HG02763 (cell line): ENCODE results near the gene RERE.

Experiments
- ATAC-seq: cut with Tn5 transposase; IDR thresholded peaks from one replicate; pipeline ENCODE4 v1.9.1; 2021; ENCODE audit warnings: mild to moderate bottlenecking, moderate library complexity; ENCODE audit not compliant: unreplicated experiment

RERE gene

DNA sequence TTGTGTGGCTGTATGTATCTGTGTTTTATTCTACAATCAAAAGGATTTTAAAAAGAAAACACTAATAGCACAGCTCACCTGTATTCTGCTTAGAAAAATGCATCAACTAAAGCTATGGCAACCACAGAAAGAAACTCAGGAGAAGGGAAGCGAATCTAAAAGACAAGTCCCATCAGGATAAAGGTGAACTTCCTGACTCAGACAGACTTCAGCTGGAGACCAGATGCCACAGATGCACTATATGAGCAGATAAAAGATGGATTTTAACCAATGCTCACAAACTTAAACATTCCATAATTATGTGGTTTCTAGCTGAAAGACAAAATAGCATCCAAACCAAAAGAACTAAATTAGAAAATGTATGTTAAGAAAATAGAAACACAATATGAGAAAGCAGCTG is 231.0 kb downstream of the RERE start:
- no peak for ATAC-seq

DNA sequence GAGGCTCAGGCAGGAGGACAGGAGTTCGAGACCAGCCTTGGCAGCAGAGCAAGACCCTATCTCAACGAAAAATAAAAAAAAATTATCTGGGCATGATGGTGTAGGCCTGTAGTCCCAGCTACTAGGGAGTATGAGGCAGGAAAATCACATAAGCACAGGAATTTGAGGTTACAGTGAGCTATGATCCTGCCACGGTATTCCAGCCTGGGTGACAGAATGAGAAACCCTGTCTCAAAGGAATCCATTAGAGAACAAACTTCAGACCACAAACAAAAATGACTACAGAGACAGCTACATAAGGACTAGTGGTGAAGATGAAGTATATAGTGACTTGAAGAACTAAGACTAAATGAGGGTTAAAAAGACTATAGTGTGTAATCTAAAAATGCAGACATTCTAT is 233.1 kb downstream of the RERE start:
- no peak for ATAC-seq

DNA sequence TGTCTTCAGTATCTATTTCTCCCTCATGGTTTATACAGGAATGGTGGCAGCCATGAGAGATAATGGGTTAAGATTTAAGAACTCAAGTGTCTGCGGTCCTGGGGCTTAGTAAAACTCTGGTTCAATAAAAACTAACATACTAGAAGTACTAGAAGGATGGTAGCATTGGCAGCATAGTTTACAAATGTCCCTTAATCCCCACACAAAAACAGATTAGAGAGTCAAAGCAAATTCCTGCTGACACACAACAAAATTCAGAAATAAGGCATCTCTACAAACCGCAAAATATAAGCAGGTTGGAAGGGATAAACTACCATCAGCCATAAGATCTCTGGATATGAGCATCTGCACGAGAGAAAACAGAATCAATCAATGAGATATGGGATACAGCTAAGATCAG is 234.4 kb downstream of the RERE start:
- ATAC-seq, result no peak

DNA sequence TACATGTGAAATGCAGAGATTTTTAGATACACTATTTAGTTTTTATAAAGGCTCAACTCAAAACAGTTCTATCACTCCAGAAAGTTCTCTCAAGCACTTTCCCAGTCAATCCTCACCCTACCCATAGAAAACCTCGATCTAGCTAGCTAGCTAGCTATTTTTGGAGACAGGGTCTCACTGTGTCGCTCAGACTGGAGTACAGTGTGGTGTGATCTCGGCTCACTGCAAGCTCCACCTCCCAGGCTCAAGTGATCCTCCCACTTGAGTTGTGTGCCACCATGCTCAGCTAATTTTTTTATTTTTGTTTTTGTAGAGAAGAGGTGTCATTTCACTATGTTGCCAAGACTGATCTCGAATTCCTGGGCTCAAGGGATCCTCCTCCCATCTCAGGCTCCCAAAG is 236.9 kb downstream of the RERE start:
- no peak for ATAC-seq

DNA sequence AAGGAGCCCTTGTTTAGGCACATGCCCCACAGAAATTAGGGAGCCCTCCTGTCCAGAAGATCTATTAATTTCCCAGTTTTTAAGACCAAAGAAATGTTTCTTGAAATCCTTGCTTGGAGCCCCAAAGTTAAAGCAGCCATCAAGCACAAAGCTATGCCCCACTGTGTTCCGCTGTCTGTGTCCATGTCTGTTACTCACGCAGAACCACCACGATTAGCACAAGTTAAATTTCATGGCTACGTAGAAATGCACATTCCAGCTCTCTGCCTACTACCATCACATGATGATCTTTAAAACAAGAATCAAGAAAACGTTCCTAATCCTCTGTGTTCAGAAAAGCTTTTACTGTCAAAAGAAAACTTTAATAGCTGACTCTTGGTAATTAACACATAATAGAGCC is 238.5 kb downstream of the RERE start:
- no peak for ATAC-seq

DNA sequence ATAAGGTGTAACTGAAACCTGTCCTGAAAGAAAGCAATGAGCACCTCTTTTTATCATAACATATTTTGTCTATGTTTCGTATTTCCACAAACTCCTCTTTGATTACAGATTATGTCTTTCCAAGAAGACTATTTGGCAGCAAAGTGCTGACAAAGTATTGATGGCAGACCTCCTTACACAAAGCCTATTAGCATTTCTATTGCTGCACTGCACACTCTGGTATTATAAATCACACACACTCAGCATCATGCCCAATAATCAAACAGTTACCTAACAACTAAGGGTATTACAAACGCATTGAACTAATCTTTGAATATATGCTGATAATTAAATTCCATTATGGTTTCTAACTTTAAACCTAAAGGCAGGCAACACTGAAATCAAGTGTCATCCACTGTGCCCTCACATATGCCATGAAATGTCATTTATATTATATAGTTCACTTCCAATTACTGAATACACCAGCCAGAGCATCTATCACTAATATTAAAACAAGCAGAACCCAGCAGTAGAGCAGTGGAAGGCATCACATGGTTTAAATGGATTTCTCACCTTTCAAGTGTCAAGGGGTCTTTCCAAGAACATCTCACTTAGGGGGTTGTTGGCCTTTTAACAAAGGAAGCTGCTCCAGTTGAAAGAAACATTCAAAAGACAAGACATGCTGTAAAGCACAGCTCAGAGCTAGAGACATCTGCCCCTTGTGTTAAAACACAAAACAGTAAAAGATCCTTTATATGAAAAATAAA is 239.1 kb downstream of the RERE start:
- ATAC-seq, result no peak

DNA sequence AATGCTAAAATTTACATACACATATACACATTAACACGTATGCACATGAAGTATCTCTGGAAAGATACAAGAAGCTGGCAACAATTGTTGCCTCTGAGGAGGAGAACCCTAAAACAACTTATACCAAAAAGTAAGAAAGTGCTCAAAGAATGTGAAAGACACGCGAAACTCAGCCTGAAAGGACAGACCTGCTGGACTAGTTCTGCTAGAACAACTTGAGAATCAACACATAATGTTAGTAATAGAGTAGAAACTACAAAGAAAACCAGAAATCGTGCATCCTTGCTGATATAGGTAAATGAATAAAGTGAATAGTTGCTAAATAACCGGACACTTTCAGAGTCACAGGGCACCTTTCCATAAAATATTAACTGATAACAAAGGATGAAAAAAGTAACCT is 242.5 kb downstream of the RERE start:
- ATAC-seq, result no peak

DNA sequence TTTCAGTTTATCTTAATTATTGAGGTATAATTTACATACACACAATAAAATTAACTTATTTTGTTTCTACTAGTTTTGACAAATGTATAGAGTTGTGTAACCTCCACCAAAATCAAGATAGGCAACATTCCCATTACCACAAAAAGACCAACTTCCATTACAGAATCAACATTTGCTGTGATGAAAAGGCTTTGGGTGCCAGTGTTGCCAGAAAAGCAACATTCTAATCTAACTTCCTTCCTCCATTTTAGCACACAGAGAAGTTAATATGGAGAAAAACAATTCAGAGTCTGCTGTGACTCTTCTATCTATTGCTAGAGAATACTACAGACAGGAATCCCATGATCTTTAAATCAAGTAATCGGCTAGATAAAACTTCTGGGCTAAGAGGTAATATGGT is 245.3 kb downstream of the RERE start:
- no peak for ATAC-seq

DNA sequence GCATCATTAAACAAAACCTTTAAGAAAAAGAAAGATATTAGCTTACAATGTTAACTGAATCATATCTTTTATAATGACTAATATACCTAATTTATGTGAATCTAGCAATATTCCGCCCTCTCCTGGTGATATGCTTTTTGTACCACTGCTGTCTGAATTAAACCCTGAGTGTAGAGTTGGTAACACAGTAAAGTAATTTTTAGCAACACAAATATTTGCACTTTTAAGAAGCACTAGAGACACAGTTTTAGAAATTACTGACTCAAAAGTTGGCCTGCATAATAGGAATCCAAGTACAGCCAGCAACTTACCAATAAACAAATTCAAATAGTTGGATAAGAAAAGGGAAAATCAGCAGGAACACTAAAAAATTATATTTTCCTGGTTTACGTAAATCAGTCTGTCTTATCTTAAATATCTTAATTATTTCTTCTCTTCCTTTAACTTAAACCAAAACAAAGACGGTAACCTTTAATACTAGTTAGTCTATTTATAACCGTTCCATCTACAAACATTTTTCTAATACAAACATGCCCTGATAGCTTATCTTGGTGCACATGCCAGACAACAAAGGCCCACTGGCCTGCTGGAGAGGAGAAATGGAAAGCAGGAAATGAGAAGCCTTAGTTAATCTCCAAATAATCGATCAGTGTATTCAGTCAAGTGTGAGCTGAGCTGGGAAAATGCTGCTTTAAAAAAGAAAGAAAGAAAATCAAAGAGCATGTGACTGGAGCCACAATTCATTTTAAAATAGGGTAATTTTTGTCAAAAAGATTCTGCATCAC is 246.0 kb downstream of the RERE start:
- ATAC-seq, result no peak

DNA sequence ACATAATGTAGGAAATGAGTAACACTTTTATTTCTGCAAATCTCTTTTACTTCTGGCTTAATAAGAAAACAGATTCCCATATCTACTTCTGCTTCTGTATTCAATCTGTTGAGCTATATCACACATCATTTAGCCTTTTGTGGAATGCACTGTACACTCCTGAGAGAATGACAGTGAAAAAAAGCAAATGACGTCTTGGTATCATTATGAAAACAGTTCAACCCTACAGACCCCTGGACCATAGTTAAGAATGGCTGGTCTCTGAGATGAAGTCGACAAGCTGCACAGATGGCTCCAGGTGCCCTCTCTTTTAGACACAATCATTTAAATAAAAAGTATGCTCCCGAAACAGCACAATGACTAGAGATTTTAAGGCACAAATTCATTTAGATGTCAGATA is 247.0 kb downstream of the RERE start:
- ATAC-seq, result no peak

DNA sequence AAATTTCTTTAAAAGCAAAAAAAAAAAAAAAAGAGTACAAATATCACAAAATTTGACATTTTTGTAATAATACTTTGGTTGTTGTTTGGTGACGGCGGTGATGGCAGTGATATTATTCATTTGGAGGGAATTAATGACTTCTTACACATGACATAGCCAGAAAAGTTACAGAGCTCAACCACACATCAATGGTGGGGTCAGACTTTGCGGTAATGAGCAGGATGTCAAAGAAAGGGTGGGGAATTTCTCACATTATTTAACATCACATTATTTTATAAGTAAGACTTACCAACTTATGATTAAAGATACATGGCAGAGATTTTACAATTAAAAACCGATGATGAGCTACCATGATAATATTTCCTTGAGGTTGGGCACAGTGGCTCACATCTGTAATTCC is 248.2 kb downstream of the RERE start:
- ATAC-seq, result no peak

DNA sequence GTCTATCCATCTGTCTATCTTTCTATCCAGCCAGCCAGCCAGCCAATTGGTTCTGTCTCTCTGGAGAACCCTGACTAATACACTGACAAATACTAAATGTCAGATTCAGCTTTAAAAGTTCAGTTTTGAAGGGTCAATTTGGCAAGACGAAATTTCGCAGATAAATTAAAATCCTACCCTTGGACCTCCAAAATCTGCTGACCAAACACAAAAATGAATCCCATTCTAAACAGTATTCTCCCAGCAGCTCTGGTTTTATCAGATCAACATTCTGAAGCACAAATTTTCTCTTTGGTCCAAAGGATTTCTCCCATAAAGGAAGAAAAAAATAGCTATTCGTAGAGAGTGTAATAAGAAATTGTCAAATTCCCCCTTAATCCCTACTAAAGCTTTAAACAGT is 248.6 kb downstream of the RERE start:
- no peak for ATAC-seq

DNA sequence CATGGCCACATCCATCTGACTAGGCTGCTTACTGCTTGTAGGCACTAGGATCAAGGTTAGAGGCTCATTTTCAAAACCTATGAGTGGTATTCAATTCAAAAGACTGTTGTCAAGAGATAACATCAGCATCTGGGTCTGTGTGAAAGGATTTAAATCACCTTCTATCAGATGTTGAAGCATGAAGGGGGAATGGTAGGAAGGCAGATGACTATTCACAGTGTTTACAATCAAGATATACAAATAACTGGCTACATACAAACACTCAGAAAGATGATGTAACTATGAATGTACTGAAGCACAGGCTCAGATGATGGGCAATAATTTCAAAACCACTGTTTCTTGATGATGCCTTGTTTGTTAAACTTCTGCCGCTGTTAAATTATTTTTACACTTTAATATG is 250.3 kb downstream of the RERE start:
- no peak for ATAC-seq

DNA sequence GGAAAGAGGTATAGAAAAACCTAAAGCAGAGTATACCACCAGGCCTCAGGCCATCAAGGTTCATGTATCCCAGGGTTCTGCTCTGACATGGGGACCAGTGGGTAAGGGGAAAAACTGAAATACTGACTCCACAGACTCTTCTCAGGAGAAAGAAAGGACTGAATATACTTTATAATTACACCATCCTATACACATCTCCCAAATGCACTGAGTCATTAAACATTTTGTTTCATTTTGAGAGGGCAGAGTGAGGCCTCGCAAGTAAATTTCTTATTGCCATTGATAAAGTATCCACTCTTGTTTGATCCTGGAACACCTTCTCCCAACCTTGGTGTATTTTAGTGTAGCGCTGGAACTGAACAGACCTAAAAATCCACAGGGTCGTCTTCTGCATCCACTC is 251.6 kb downstream of the RERE start:
- ATAC-seq, result no peak

DNA sequence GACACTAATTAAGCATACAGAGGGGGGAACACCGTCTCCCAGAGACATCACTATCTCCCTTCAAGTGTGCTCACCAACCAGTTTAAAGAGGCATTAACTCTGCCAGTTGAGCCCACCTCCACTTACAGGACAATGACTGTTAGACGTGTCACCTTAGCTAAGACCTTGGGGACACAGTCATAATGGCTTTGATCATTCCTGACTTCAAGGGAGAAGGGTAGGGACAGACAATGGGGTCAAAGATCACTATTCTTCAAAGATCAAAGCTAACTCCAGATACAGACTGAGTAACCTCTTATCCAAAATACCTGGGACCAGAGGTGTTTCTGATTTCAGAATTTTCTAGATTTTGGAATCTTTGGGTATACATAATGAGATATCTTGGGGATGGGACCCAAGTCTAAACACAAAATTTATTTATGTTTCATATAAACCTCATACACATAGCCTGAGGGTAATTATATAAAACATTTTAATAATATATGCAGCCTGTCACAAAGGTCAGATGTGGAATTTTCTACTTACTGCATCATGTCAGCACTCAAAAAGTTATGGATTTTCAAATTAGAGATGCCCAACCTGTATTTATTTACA is 253.4 kb downstream of the RERE start:
- no peak for ATAC-seq

DNA sequence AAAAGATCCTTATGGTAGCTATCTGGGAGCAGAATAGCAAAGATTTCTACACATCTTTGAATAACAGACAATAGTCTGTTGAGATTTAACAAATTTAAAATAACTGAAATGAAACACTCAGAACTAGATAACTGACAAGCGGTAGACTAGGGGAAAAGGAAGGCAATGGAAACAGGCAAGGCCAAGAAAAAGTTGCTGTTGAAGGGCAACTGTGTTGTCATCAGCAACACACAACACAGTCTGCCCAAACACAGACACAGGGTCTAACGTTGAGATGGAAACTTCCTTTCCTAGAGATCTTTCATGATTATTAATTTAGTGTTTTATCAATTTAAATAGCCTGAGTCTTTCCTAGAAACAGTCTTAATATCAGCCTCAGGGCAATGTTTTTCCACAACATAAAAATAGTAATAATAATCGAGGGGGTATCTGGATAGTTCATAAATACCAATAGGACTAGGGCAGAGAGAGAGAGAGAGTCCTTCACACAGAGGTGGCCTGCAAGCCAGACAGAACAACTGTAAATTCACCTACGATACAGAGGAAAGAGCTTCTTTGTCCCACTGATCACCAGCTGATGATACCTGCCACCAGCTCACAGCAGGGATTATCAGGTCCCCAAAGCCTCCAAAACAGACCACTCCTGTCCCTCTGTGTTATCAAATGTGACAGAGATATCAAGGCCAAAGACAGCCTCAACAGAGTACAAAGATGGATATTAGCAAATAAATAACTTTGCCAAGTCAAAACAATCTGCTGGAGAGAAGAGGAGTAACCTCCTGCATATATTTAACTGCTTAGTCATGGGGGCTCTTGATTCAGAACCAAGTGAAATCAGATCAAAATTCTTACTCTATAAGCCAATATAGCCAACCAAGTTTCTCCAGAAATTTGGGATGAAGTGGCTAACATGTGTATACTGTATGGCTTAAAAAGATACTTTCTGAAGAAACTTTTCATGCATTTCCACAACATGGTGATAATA is 254.3 kb downstream of the RERE start:
- no peak for ATAC-seq

DNA sequence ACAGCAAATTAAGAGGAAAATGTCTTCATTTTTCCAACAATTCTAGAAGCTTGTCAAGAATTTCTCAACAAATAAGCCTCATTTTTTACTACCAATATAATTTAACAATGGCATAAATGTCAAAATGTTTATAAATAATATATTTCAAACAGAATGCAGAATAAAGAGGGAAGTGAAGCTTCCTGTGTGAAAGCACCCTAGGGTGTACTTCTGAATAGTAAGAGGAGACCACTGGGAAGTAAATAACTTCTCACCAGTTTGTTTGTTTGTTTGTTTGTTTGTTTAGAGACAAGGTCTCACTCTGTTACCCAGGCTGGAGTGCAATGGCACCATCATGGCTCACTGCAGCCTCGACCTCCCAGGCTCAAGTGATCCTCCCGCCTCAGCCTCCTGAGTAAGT is 255.2 kb downstream of the RERE start:
- ATAC-seq, result no peak

DNA sequence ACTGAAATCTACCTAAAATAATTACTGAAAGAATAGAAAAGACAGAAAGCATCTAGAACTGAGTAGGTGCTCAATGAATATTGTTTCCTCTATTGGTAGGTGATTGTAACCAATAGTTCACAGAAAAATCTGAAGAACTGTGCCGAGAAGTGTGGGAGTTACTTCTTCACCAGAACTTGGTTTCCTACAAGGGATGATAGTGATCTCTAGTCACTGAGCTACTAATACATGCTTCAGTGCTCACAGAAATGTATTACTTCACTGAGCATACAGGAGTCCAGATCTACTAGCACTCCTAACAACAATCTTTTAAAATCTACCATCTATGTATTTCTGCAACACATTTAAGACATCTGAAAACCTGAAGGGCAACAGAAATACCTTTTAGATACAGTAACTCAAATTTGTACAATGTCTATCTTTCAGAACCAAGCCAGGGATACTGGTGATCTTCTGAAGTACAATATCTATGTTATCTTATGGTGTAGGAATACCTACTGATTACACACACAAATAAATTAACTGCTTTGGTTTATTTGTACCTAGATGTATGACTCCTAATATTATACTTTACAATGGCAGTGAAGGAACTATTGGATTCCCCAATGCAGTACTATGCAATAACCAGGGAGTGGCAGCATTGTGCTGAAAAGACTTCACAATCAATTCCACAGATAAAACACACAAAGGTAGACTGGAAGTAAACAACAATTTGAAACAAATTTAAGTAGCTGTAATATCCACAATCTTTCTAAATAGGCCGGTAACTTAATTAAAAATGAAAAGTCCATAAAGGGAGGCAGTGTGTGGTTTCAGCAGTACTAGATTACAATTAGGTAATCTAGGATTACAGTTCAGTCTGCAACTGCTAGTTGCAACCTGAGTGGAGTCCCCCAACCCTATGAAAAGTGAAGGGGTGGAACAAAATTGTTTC is 256.6 kb downstream of the RERE start:
- no peak for ATAC-seq

DNA sequence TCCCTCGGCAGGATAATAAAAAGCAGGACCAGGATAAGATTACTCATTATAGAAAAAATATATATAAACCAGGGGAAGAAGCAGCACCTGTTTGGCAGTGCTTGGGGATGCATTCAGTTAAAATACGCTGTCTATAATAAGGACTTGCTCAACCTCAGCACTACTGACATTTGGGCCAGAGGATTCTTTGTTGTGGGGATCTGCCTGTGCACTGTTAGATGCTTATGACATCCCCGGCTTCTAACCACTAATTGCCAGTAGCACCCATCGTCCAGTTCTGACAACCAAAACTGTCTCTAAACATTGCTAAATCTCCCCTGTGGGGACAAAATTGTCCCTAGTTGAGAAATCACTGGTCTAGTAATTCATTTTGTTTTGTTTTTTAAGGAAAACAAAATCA is 257.4 kb downstream of the RERE start:
- no peak for ATAC-seq

DNA sequence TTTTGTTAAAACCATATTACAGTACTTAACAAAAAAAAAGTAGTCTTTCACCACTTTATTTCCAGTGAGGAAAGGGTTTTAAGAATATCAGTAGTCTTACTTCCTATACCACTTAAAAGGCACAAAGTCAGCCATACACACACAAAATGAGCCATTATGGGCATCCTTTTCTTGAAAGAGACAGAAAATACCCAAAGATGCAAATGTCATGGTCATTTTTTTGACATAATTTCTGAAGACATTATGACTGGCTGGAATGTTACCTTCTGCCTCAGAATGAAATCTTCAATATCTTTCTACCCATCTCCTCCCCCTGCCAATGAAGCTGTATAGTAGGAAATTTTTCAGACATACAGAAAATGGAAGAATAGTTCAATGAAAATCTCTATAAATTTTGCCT is 261.9 kb downstream of the RERE start:
- no peak for ATAC-seq
